SU-DHL-6 (cell line): ENCODE data around the gene ERFL.

ENCODE experiments used
- H2AFZ ChIP-seq: fragments of 200-600 bp; sonication (generic); 2 replicates; pipeline ENCODE4 v1.6.1; 2014; ENCODE audit warnings: low read depth, mild to moderate bottlenecking, moderate library complexity, mixed read lengths, antibody characterized with exemption, low read length; ENCODE audit not compliant: severe bottlenecking
- H3F3A ChIP-seq: fragments of 200-600 bp; shearing (Covaris generic); 2 replicates; pipeline ENCODE4 v1.6.0; 2016; ENCODE audit warnings: antibody characterized with exemption, mild to moderate bottlenecking; ENCODE audit not compliant: insufficient read depth
- H3K27ac ChIP-seq: fragments of 200-600 bp; sonication (generic); 2 replicates; pipeline ENCODE4 v1.5.1; 2016; ENCODE audit warnings: low read depth, mild to moderate bottlenecking, low read length, moderate library complexity, mixed read lengths
- H3K27me3 ChIP-seq: fragments of 200-600 bp; sonication (generic), shearing (Covaris generic); 2 replicates; pipeline ENCODE4 v1.6.0; 2014; ENCODE audit warnings: mild to moderate bottlenecking, low read length
- H3K36me3 ChIP-seq: fragments of 200-600 bp; sonication (generic); 2 replicates; pipeline ENCODE4 v1.6.1; 2014; ENCODE audit warnings: mild to moderate bottlenecking, low read length, mixed read lengths
- H3K4me2 ChIP-seq: fragments of 300-600, 200-600 bp; shearing (Covaris generic), sonication (generic); 2 replicates; pipeline ENCODE4 v1.6.0; 2014; ENCODE audit warnings: low read length, low read depth, mild to moderate bottlenecking; ENCODE audit not compliant: poor library complexity, severe bottlenecking
- H3K4me3 ChIP-seq: fragments of 200-600 bp; sonication (generic); 2 replicates; pipeline ENCODE4 v1.5.1; 2014; ENCODE audit warnings: antibody characterized with exemption, low read length, mild to moderate bottlenecking, mixed read lengths; ENCODE audit not compliant: insufficient read depth, poor library complexity, severe bottlenecking
- H3K79me2 ChIP-seq: fragments of 200-600 bp; sonication (generic); 2 replicates; pipeline ENCODE4 v1.6.1; 2014; ENCODE audit warnings: mild to moderate bottlenecking, low read length, moderate library complexity; ENCODE audit not compliant: insufficient read depth
- H3K9ac ChIP-seq: fragments of 200-600 bp; sonication (generic); 2 replicates; pipeline ENCODE4 v1.7.0; 2014; ENCODE audit warnings: mild to moderate bottlenecking, low read length
- H3K9me2 ChIP-seq: fragments of 200-600 bp; sonication (generic); replicated peaks from 2 replicates; pipeline ENCODE4 v1.6.1; 2014; ENCODE audit warnings: low read length; ENCODE audit not compliant: insufficient read depth
- H3K9me3 ChIP-seq: fragments of 200-600 bp; sonication (generic); 2 replicates; pipeline ENCODE4 v1.6.1; 2014; ENCODE audit warnings: low read length, mixed read lengths; ENCODE audit not compliant: insufficient read depth
- H4K20me1 ChIP-seq: fragments of 200-600 bp; sonication (generic); 2 replicates; pipeline ENCODE4 v1.6.1; 2014; ENCODE audit warnings: low read depth, mild to moderate bottlenecking, antibody characterized with exemption, low read length, moderate library complexity, mixed read lengths
- CTCF ChIP-seq: fragments of 200-600 bp; sonication (generic); IDR thresholded peaks from one replicate; pipeline ENCODE4 v1.5.1; 2017; ENCODE audit warnings: antibody characterized with exemption, mild to moderate bottlenecking, low read length, moderate library complexity; ENCODE audit not compliant: insufficient read depth, poor library complexity, severe bottlenecking
- EZH2phosphoT487 ChIP-seq: fragments of 200-600 bp; sonication (generic), shearing (Covaris generic); conservative IDR thresholded peaks from 2 replicates; pipeline ENCODE4 v1.6.1; 2018; ENCODE audit warnings: mild to moderate bottlenecking, antibody characterized with exemption, low read length, moderate library complexity, mixed read lengths

The ERFL gene

DNA sequence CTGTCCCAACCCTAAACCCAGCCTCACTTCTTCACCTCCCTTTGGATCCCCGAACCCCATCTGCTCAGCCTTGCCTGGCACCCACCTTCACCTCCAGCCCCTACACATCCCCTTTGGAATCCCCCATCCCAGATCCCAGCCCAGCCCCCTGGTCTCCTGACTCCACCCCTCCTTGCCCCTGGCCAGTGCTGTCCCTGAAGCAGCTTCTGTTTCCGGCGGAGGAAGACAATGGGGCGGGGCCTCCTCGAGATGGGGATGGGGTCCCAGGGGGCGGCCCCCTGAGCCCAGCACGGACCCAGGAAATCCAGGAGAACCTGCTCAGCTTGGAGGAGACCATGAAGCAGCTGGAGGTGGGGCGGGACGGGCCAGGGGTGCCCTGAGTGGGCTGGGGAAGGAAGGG, 22.0 kb downstream of the ERFL start:
- no peaks in the 10 kb centered on the region for H3K9me2 ChIP-seq
- no peaks in the 10 kb centered on the region for H3K36me3 ChIP-seq
- no peak overlapping the region for H3K4me3 ChIP-seq
- no peaks in the 10 kb centered on the region for H4K20me1 ChIP-seq
- H2AFZ ChIP-seq: no peak overlapping the region
- H3K9ac ChIP-seq: no peak overlapping the region
- peaks cover 67% of the 10 kb centered on the region for H3F3A ChIP-seq
- no peak overlapping the region for H3K4me2 ChIP-seq
- peaks cover 2% of the 10 kb centered on the region; the same call in 1 of the 2 replicates for H3K79me2 ChIP-seq
- TF ChIP-seq CTCF: no peak
- TF ChIP-seq EZH2phosphoT487: no peak
- H3K27me3 ChIP-seq: no peaks in the 10 kb centered on the region
- H3K27ac ChIP-seq: peak overlapping the region; percentile 71
- no peaks in the 10 kb centered on the region for H3K9me3 ChIP-seq

GRCh38 chr19:41905273-41906002, 22.8 kb downstream of the ERFL start:
- H3K4me2 ChIP-seq: no peak overlapping the region
- no peak for TF ChIP-seq CTCF
- TF ChIP-seq EZH2phosphoT487: no peak
- no peaks in the 10 kb centered on the region for H4K20me1 ChIP-seq
- no peaks in the 10 kb centered on the region for H3K27me3 ChIP-seq
- peak overlapping the region; percentile 71; the same call in 1 of the 2 replicates for H3K27ac ChIP-seq
- no peak overlapping the region for H3K9ac ChIP-seq
- no peak overlapping the region for H2AFZ ChIP-seq
- H3K9me3 ChIP-seq: no peaks in the 10 kb centered on the region
- 0 out of 2 replicates have a peak, but pooled peaks cover under 1% of the 10 kb centered on the region for H3K36me3 ChIP-seq
- no peaks in the 10 kb centered on the region for H3K79me2 ChIP-seq
- no peaks in the 10 kb centered on the region for H3K9me2 ChIP-seq
- H3K4me3 ChIP-seq: no peak overlapping the region
- H3F3A ChIP-seq: peaks cover 59% of the 10 kb centered on the region

GRCh38 chr19:41904118-41904870, 24.0 kb downstream of the ERFL start:
- Histone ChIP-seq H3F3A (peaks cover 48% of the 10 kb centered on the region), H3K4me3 (no peak overlapping the region), H3K79me2 (no peaks in the 10 kb centered on the region), H3K36me3 (0 out of 2 replicates have a peak, but pooled peaks cover 4% of the 10 kb centered on the region), H3K27me3 (no peaks in the 10 kb centered on the region), H3K4me2 (no peak overlapping the region), H3K27ac (no peak overlapping the region), H2AFZ (no peak overlapping the region), H3K9me2 (no peaks in the 10 kb centered on the region), H4K20me1 (no peaks in the 10 kb centered on the region), H3K9me3 (no peaks in the 10 kb centered on the region), H3K9ac (no peak overlapping the region)
- TF ChIP-seq CTCF: no peak
- TF ChIP-seq EZH2phosphoT487: no peak
